OCI-LY3 (cell line): ENCODE data around the gene CYTH4.

ENCODE experiments used
- H2AFZ ChIP-seq: fragments of 200-600, 300-600 bp; shearing (Covaris generic); 2 replicates; pipeline ENCODE4 v1.6.0; 2014; ENCODE audit warnings: antibody characterized with exemption, low read depth, low read length
- H3K27ac ChIP-seq: fragments of 200-600, 300-600 bp; sonication (generic); 2 replicates; pipeline ENCODE4 v1.5.1; 2014; ENCODE audit warnings: mild to moderate bottlenecking, low read length, moderate library complexity, mixed read lengths
- H3K27me3 ChIP-seq: fragments of 200-600, 300-600 bp; sonication (generic); 2 replicates; pipeline ENCODE4 v1.6.1; 2014; ENCODE audit warnings: low read depth, low read length, mixed read lengths
- H3K36me3 ChIP-seq: fragments of 200-600, 300-600 bp; sonication (generic); replicated peaks from 2 replicates; pipeline ENCODE3; 2014; ENCODE audit warnings: low read depth, low read length, mixed read lengths
- H3K4me1 ChIP-seq: fragments of 300-600, 200-600 bp; sonication (generic); 2 replicates; pipeline ENCODE4 v1.6.1; 2014; ENCODE audit warnings: low read length, mixed read lengths
- H3K4me2 ChIP-seq: fragments of 200-600, 300-600 bp; sonication (generic); 2 replicates; pipeline ENCODE4 v1.6.1; 2014; ENCODE audit warnings: low read length, mixed read lengths
- H3K4me3 ChIP-seq: fragments of 300-600, 200-600 bp; sonication (generic); 2 replicates; pipeline ENCODE4 v1.5.1; 2014; ENCODE audit warnings: antibody characterized with exemption, mild to moderate bottlenecking, low read length, moderate library complexity
- H3K79me2 ChIP-seq: fragments of 300-600, 200-600 bp; shearing (Covaris generic); 2 replicates; pipeline ENCODE4 v1.6.1; 2014; ENCODE audit warnings: mild to moderate bottlenecking, low read length, mixed read lengths
- H3K9ac ChIP-seq: fragments of 300-600, 200-600 bp; shearing (Covaris generic); 2 replicates; pipeline ENCODE4 v1.6.0; 2014; ENCODE audit warnings: mild to moderate bottlenecking, low read length, moderate library complexity
- H3K9me3 ChIP-seq: fragments of 200-600, 300-600 bp; shearing (Covaris generic); 2 replicates; pipeline ENCODE4 v1.6.1; 2014; ENCODE audit warnings: low read length, mixed read lengths; ENCODE audit not compliant: insufficient read depth
- H4K20me1 ChIP-seq: fragments of 200-600, 300-600 bp; sonication (generic); 2 replicates; pipeline ENCODE4 v1.6.1; 2016; ENCODE audit warnings: low read length, mixed read lengths; ENCODE audit not compliant: insufficient read depth
- EZH2phosphoT487 ChIP-seq: fragments of 200-600 bp; shearing (Covaris generic); IDR thresholded peaks from 2 replicates; pipeline ENCODE4 v1.6.1; 2018; ENCODE audit warnings: antibody characterized with exemption, mixed run types, low read depth
- TF ChIP-seq, protein P1 (sequence below): fragments of 200-600, 300-600 bp; sonication (generic); IDR thresholded peaks from 2 replicates; pipeline ENCODE4 v1.5.1; 2014; ENCODE audit warnings: antibody characterized with exemption, low read length, low read depth

CYTH4 gene

DNA sequence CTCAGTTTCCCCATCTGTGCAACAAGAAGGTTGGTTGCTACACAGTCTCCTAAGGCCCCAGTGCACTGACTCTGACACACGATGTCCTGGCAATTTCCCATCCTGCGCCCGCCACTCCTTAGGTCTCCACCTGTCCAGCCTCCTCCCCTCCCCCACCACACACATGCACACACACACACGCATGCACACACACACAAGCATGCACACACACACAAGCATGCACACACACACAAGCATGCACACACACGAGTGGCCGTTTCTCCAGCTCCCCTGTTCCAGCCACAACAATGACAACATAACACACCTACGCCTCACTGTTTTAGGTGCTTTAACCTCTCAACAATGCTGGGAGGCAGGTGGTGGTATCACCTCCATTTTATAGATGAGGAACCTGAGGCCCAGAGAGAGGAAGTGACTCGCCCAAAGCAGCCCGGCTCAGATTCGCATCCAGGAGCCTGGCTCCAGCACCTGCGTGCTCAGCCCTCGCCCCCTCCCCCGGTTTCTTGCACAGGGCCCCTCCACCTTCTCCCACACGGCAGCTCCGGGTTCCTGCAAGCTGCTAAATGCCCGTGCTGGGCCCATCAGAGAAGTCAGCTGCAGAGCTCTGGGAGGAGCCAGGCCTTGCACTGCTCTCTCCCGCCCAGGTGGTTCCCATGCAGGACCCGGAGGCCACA is 13.0 kb downstream of the CYTH4 start:
- H3K36me3 ChIP-seq, result peaks cover 78% of the 10 kb centered on the region
- no peak overlapping the region for H3K9ac ChIP-seq
- no peaks in the 10 kb centered on the region for H3K79me2 ChIP-seq
- TF ChIP-seq, protein P1, sequence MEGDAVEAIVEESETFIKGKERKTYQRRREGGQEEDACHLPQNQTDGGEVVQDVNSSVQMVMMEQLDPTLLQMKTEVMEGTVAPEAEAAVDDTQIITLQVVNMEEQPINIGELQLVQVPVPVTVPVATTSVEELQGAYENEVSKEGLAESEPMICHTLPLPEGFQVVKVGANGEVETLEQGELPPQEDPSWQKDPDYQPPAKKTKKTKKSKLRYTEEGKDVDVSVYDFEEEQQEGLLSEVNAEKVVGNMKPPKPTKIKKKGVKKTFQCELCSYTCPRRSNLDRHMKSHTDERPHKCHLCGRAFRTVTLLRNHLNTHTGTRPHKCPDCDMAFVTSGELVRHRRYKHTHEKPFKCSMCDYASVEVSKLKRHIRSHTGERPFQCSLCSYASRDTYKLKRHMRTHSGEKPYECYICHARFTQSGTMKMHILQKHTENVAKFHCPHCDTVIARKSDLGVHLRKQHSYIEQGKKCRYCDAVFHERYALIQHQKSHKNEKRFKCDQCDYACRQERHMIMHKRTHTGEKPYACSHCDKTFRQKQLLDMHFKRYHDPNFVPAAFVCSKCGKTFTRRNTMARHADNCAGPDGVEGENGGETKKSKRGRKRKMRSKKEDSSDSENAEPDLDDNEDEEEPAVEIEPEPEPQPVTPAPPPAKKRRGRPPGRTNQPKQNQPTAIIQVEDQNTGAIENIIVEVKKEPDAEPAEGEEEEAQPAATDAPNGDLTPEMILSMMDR, result no peak
- no peak for TF ChIP-seq EZH2phosphoT487
- no peak overlapping the region for H3K4me3 ChIP-seq
- no peaks in the 10 kb centered on the region for H3K9me3 ChIP-seq
- H2AFZ ChIP-seq, result no peak overlapping the region
- H3K4me2 ChIP-seq, result 0 out of 2 replicates have a peak overlapping the region, but pooled peaks have one; percentile 19
- H3K27me3 ChIP-seq, result no peaks in the 10 kb centered on the region
- peaks cover 19% of the 10 kb centered on the region for H3K4me1 ChIP-seq
- H4K20me1 ChIP-seq, result peaks cover 28% of the 10 kb centered on the region; the same call in 1 of the 2 replicates
- no peak overlapping the region for H3K27ac ChIP-seq

DNA sequence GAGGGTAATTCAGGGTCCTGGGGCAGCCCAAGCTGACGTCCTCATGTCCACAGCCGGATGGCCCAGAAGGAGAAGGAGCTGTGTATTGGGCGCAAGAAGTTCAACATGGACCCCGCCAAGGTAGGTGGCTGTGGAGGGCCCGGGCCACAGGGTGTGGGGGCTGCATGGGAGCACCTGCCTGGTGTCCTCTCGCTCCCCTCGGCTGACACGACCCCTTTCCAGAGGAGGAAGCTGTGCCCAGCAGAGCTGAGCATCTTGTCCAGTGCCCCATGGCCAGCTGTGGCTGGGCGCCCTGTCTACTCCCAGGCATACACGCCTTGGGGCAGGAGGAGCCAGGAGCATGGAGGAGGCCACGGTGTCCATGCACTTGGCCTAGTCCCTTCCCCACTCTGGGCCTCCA is 13.6 kb downstream of the CYTH4 start:
- Histone ChIP-seq H3K4me2 (no peak overlapping the region), H3K9me3 (no peaks in the 10 kb centered on the region), H3K36me3 (peaks cover 81% of the 10 kb centered on the region), H3K79me2 (no peaks in the 10 kb centered on the region), H2AFZ (no peak overlapping the region), H3K4me3 (no peak overlapping the region), H3K4me1 (peaks cover 22% of the 10 kb centered on the region), H4K20me1 (peaks cover 23% of the 10 kb centered on the region; the same call in 1 of the 2 replicates), H3K9ac (no peak overlapping the region), H3K27me3 (no peaks in the 10 kb centered on the region), H3K27ac (no peak overlapping the region)
- TF ChIP-seq, protein P1, result no peak
- TF ChIP-seq EZH2phosphoT487, result no peak

DNA sequence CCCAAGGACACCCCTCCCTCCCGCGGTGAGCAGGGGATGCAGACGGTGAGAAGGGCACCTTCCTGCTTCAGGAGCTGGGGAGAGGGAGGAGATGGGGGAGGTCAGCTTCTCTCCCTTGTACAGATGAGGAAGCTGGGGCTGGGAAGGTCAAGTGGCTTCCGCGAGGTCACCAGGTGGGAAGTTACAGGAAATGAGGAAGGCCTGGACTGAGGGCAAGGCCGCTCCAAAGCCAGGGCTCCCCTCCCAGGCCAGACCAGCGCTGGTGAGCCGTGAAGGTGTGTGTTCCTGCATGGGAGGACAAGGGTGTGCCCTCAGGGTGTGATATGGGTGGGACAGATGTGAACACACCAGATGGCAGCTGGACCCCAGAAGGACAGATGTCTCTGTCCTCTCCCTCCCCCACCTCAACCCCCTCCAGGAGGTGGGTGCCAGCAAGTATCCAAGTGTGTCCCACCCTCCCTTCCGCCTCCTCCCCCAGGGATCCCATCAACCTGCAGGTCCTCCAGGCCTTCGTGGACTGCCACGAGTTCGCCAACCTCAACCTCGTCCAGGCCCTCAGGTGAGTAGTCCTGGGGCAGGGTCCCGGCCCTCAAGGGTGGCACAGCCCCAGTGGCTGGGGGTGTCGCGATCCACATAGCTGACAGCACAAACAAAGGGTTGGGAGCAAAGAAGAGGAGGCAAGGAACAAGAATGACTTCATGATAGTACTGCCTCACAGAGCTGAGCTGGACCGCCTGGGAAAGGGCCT is 16.6 kb downstream of the CYTH4 start:
- H3K27me3 ChIP-seq, result no peaks in the 10 kb centered on the region
- TF ChIP-seq, protein P1, result no peak
- no peak for TF ChIP-seq EZH2phosphoT487
- no peak overlapping the region for H3K27ac ChIP-seq
- H3K9me3 ChIP-seq, result no peaks in the 10 kb centered on the region
- no peak overlapping the region for H3K4me2 ChIP-seq
- peaks cover 74% of the 10 kb centered on the region for H3K36me3 ChIP-seq
- H2AFZ ChIP-seq, result no peak overlapping the region
- no peak overlapping the region for H3K9ac ChIP-seq
- no peak overlapping the region for H3K4me3 ChIP-seq
- H3K4me1 ChIP-seq, result peaks cover 22% of the 10 kb centered on the region
- no peaks in the 10 kb centered on the region for H4K20me1 ChIP-seq
- no peaks in the 10 kb centered on the region for H3K79me2 ChIP-seq

DNA sequence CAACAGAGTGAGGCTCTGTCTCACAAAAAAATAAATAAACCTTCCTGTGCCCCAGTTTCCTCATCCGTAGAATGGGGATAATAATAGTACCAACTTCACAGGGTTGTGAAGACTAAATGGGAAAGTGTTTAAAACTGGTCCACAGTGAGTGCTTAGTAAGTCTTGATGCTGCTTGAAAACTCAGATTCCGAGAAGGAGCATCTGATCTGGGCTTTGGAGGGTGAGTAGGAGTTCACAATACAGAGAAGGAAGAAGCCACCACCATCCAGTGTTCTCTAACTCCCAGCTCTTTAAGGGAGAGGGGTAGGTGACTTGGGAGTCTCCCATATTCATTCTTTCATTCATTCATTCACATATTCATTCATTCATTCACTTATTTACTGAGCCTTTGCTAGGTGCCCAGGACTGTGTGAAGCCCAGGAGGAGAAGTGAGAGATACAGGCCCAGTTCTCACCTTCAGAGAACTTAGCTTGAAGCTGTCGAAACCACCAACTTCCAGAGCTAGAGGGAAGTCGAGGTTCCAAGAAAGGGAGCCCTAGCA is 17.7 kb downstream of the CYTH4 start:
- H2AFZ ChIP-seq, result no peak overlapping the region
- H3K36me3 ChIP-seq, result peaks cover 78% of the 10 kb centered on the region
- H3K79me2 ChIP-seq, result no peaks in the 10 kb centered on the region
- no peaks in the 10 kb centered on the region for H4K20me1 ChIP-seq
- H3K4me2 ChIP-seq, result no peak overlapping the region
- H3K4me3 ChIP-seq, result no peak overlapping the region
- no peaks in the 10 kb centered on the region for H3K27me3 ChIP-seq
- peaks cover 14% of the 10 kb centered on the region for H3K4me1 ChIP-seq
- H3K9ac ChIP-seq, result no peak overlapping the region
- no peak overlapping the region for H3K27ac ChIP-seq
- TF ChIP-seq EZH2phosphoT487, result no peak
- TF ChIP-seq, protein P1, result no peak
- no peaks in the 10 kb centered on the region for H3K9me3 ChIP-seq
